Measurements from ENCODE around the gene SYT7. TPM values are rescaled to one million over a fixed set of nuclear protein-coding genes. Genes with fewer than 3 reads are reported as not detected.
"Not testable (repeated sequence)": the region's sequence is repeated elsewhere in the genome, so short reads cannot be mapped to it uniquely, and the experiment has no call there.

Gene SYT7
- polyA plus RNA-seq, 1 donor, result 3.4 TPM

GRCh38 chr11:61494381-61494961 lies 86.4 kb downstream of the SYT7 start:
- no peak for DNase-seq

- no peak for DNase-seq
These were observed 89.0 kb downstream of the SYT7 start for GRCh38 chr11:61491736-61492395.

GRCh38 chr11:61489833-61490721 lies 90.8 kb downstream of the SYT7 start:
- no peak for DNase-seq

- no peak for DNase-seq
These were observed 92.1 kb downstream of the SYT7 start for GRCh38 chr11:61488651-61489291.

GRCh38 chr11:61487342-61488025 lies 93.4 kb downstream of the SYT7 start:
- no peak for DNase-seq

GRCh38 chr11:61486779-61487178 lies 94.1 kb downstream of the SYT7 start:
- DNase-seq, result no peak

GRCh38 chr11:61486011-61486620 lies 94.8 kb downstream of the SYT7 start:
- DNase-seq, result no peak

- DNase-seq, result no peak
These were observed 95.8 kb downstream of the SYT7 start for GRCh38 chr11:61485080-61485479.

- DNase-seq, result no peak
These were observed 96.3 kb downstream of the SYT7 start for GRCh38 chr11:61484541-61484940.

- DNase-seq, result no peak
These were observed 98.4 kb downstream of the SYT7 start for GRCh38 chr11:61482513-61482912.

GRCh38 chr11:61481806-61482205 lies 99.1 kb downstream of the SYT7 start:
- DNase-seq, result no peak

GRCh38 chr11:61480994-61481335 lies 99.9 kb downstream of the SYT7 start:
- DNase-seq, result peak; percentile 46

- no peak for DNase-seq
These were observed 100.4 kb downstream of the SYT7 start for GRCh38 chr11:61480261-61480993.

GRCh38 chr11:61479360-61480058 lies 101.4 kb downstream of the SYT7 start:
- DNase-seq, result not testable (repeated sequence)

- no peak for DNase-seq
These were observed 103.1 kb downstream of the SYT7 start for GRCh38 chr11:61477727-61478148.

- DNase-seq, result no peak
These were observed 103.8 kb downstream of the SYT7 start for GRCh38 chr11:61477126-61477525.

GRCh38 chr11:61476371-61476770 lies 104.5 kb downstream of the SYT7 start:
- DNase-seq, result no peak

GRCh38 chr11:61475433-61475832 lies 105.4 kb downstream of the SYT7 start:
- DNase-seq, result no peak

- DNase-seq, result no peak
These were observed 106.7 kb downstream of the SYT7 start for GRCh38 chr11:61474013-61474643.

- DNase-seq, result no peak
These were observed 107.4 kb downstream of the SYT7 start for GRCh38 chr11:61473370-61474012.

All from hindlimb muscle (tissue), 1 donor.